ENCODE data around the gene TCF4. TPM values are rescaled to one million over a fixed set of nuclear protein-coding genes. Genes with fewer than 3 reads are reported as not detected.

TCF4 gene
- total and polyA plus RNA-seq, 10 donors, result 14.6 to 200 (median 153) TPM

DNA sequence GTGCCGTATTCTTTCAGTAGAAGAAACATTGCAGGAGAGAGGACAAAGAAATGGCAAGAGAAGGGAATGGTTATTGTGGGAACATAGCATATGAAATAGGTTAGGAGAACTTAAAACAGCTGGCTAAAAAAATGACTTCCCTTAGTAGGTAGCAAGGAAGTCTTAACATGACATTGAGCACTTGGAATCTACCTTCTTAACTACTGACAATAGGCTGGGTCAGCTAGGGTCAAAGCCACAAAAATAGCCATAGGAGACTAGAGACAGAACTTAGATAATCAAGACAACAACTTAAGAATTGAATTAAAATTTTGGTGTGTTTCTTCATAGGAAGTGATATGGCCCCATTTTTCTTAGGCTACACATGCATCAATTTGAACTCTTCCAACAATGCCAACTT, 227.9 kb downstream of the TCF4 start:
- Histone ChIP-seq H3K27ac (no peak overlapping the region), H3K27me3 (replicated peaks in 1 of 7) (no peaks in the 10 kb centered on the region), H3K9me3 (no peaks in the 10 kb centered on the region), H3K4me1 (peaks cover 0 to 6% (median 0%) of the 10 kb centered on the region in 6 donors), H3K36me3 (no peaks in the 10 kb centered on the region), H3K4me3 (no peak overlapping the region)
- TF ChIP-seq, protein P1, sequence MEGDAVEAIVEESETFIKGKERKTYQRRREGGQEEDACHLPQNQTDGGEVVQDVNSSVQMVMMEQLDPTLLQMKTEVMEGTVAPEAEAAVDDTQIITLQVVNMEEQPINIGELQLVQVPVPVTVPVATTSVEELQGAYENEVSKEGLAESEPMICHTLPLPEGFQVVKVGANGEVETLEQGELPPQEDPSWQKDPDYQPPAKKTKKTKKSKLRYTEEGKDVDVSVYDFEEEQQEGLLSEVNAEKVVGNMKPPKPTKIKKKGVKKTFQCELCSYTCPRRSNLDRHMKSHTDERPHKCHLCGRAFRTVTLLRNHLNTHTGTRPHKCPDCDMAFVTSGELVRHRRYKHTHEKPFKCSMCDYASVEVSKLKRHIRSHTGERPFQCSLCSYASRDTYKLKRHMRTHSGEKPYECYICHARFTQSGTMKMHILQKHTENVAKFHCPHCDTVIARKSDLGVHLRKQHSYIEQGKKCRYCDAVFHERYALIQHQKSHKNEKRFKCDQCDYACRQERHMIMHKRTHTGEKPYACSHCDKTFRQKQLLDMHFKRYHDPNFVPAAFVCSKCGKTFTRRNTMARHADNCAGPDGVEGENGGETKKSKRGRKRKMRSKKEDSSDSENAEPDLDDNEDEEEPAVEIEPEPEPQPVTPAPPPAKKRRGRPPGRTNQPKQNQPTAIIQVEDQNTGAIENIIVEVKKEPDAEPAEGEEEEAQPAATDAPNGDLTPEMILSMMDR (IDR thresholded peaks at IDR 0.05 in 8 of 11, conservative IDR thresholded peaks at IDR 0.05 in 3 of 11), result no peak
- TF ChIP-seq POLR2AphosphoS5 (IDR thresholded peaks at IDR 0.05) (no peak), POLR2A (IDR thresholded peaks at IDR 0.05) (no peak)
- no peak for DNase-seq
- intact Hi-C loops (cut with DNase I; ENCODE audit: low total_unique reads), result no loop called here
- 94 to 98% (median 96%) methylated on average over 1 of the region's 1 CpG for WGBS, 5 donors

DNA sequence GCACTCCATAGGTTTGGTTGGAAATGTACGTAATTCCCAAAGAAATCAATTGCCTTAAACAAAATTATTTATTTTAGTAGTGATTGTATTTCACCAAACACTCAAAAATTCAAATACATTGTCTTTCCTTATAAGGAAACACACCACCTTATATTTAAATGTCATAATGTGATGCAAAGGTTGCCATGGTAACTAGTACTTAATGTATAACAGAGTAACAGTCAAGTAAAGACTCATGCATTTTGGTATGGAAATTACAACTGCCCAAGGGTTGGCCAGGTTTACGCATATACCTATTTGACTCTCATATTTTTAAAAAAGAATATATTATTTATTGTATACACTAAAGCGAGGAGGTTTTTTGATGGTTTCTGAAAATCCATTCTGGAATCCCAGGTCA, 231.2 kb downstream of the TCF4 start:
- H3K9me3 ChIP-seq, result no peaks in the 10 kb centered on the region
- DNase-seq, result no peak
- intact Hi-C loops (cut with DNase I; ENCODE audit: low total_unique reads), result no loop called here
- no peak overlapping the region for H3K4me3 ChIP-seq
- no peaks in the 10 kb centered on the region for H3K27me3 ChIP-seq (replicated peaks in 1 of 7)
- peaks cover 0 to 12% (median 0%) of the 10 kb centered on the region in 6 donors for H3K4me1 ChIP-seq
- no peak overlapping the region for H3K27ac ChIP-seq
- whole genome bisulfite sequencing, 5 donors, result 93 to 98% (median 96%) methylated on average over 3 of the region's 3 CpGs
- TF ChIP-seq POLR2A (IDR thresholded peaks at IDR 0.05) (no peak), POLR2AphosphoS5 (IDR thresholded peaks at IDR 0.05) (no peak)
- TF ChIP-seq, protein P1 (IDR thresholded peaks at IDR 0.05 in 8 of 11, conservative IDR thresholded peaks at IDR 0.05 in 3 of 11), result no peak
- no peaks in the 10 kb centered on the region for H3K36me3 ChIP-seq

DNA sequence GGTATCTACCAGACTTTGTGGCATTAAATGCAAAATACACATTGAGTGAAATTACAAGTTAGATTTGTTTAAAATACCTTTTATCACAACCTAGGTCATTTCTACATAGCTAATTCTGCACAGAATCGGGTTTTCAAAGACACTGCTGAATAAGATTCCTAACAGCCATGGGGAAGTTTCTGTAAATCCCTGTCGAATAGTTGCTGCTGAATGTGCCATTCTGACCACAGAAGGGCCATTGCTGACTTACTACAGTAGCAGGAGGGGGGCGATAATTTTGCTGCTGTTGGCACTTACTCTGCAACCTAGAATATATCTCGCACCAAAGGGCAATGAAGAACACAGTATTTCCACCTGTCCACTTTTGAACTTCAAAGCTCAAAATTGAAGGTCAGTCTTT, 232.8 kb downstream of the TCF4 start:
- Histone ChIP-seq H3K4me3 (no peak overlapping the region), H3K9me3 (no peaks in the 10 kb centered on the region), H3K36me3 (no peaks in the 10 kb centered on the region), H3K27ac (no peak overlapping the region), H3K27me3 (replicated peaks in 1 of 7) (no peaks in the 10 kb centered on the region), H3K4me1 (peaks cover 0 to 12% (median 0%) of the 10 kb centered on the region in 6 donors)
- TF ChIP-seq POLR2A (IDR thresholded peaks at IDR 0.05), result no peak
- TF ChIP-seq, protein P1 (IDR thresholded peaks at IDR 0.05 in 8 of 11, conservative IDR thresholded peaks at IDR 0.05 in 3 of 11), result no peak
- no peak for TF ChIP-seq POLR2AphosphoS5 (IDR thresholded peaks at IDR 0.05)
- DNase-seq, result no peak
- WGBS, 5 donors, result 42 to 68% (median 54%) methylated on average over 4 of the region's 4 CpGs
- intact Hi-C loops (cut with DNase I; ENCODE audit: low total_unique reads), result no loop called here

DNA sequence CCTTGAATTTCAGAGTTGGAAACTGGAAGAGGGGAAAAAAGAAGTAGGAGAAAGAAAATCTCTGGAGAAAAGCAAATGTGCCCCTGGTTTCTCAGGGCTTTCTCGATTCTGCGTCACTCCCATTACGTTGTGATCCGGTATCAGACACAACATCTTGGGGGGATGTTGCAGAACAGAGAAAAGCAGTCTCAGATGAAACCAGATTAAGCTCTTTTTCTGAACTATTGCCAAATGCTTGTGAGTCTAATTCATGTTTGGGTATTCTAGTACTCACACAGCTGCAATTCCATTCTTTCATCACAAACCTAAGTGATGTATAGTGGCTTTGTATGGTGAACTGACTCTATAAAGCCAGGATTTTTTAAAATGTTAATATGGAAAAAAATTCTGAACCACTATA, 233.2 kb downstream of the TCF4 start:
- Histone ChIP-seq H3K36me3 (no peaks in the 10 kb centered on the region), H3K27ac (no peak overlapping the region), H3K9me3 (no peaks in the 10 kb centered on the region), H3K4me3 (no peak overlapping the region), H3K27me3 (replicated peaks in 1 of 7) (no peaks in the 10 kb centered on the region), H3K4me1 (peaks cover 0 to 12% (median 0%) of the 10 kb centered on the region in 6 donors)
- TF ChIP-seq, protein P1 (IDR thresholded peaks at IDR 0.05 in 8 of 11, conservative IDR thresholded peaks at IDR 0.05 in 3 of 11), result no peak
- no peak for TF ChIP-seq POLR2AphosphoS5 (IDR thresholded peaks at IDR 0.05)
- intact Hi-C loops (cut with DNase I; ENCODE audit: low total_unique reads), result no loop called here
- 42 to 63% (median 47%) methylated on average over 4 of the region's 4 CpGs for WGBS, 5 donors
- no peak for DNase-seq

Measured in spleen (tissue), 11 donors.